H1 (cell line): Measurements from ENCODE around the gene BCL2A1. TPM values are rescaled to one million over a fixed set of nuclear protein-coding genes. Genes with fewer than 3 reads are reported as not detected.

Experiments
- CTCF ChIA-PET: fragments of 300-600 bp; sonication (Branson Sonifier 250); formaldehyde crosslinking; loops from one replicate; lab custom pipeline; 2021; ENCODE audit not compliant: partially characterized antibody; lab: Charles Lee
- POLR2A ChIA-PET: fragments of 300-600 bp; sonication (Branson Sonifier 250); formaldehyde crosslinking; loops from one replicate; lab custom pipeline; 2021; ENCODE audit warnings: inconsistent platforms; ENCODE audit not compliant: partially characterized antibody; lab: Charles Lee
- DNase-seq, 2 experiments: peaks; one replicate each; pipeline versions ENCODE4 v3.0.0 to v3.0.0-alpha.2; 2010 to 2022; ENCODE audit warnings: low spot score in 2 of 2, low read depth in 1 of 2, mixed read lengths in 1 of 2
- FAIRE-seq: peaks from 2 replicates; lab custom pipeline; 2011; peaks lifted over from hg19 to GRCh38; lab: Jason Lieb, UNC
- H2AFZ ChIP-seq: 2 replicates; pipeline ENCODE4 v1.8.1; 2012; ENCODE audit warnings: low read length, inconsistent platforms
- H2AK5ac ChIP-seq: 2 replicates; pipeline ENCODE4 v1.6.1; 2013; ENCODE audit warnings: low read depth, low read length
- H2BK120ac ChIP-seq: replicated peaks from 2 replicates; pipeline ENCODE3; 2013; ENCODE audit warnings: low read depth, low read length, inconsistent platforms
- H2BK12ac ChIP-seq: 2 replicates; pipeline ENCODE4 v1.6.1; 2013; ENCODE audit warnings: low read depth, low read length
- H2BK15ac ChIP-seq: 2 replicates; pipeline ENCODE4 v1.6.1; 2013; ENCODE audit warnings: low read length
- H2BK20ac ChIP-seq: 2 replicates; pipeline ENCODE4 v1.6.1; 2013; ENCODE audit warnings: low read length
- H2BK5ac ChIP-seq: 2 replicates; pipeline ENCODE4 v1.6.1; 2013; ENCODE audit warnings: low read depth, low read length
- H3K14ac ChIP-seq: 2 replicates; pipeline ENCODE4 v1.6.1; 2013; ENCODE audit warnings: inconsistent platforms; ENCODE audit not compliant: insufficient read length
- H3K18ac ChIP-seq: 2 replicates; pipeline ENCODE4 v1.6.1; 2013; ENCODE audit warnings: low read length; ENCODE audit errors: extremely low read depth
- H3K23ac ChIP-seq: 2 replicates; pipeline ENCODE4 v1.6.1; 2013; ENCODE audit warnings: inconsistent platforms; ENCODE audit not compliant: insufficient read length
- H3K23me2 ChIP-seq: 2 replicates; pipeline ENCODE4 v1.6.1; 2013; ENCODE audit warnings: low read depth, low read length
- H3K27ac ChIP-seq: 2 replicates; pipeline ENCODE4 v1.6.1; 2011; ENCODE audit warnings: low read depth, low read length, inconsistent platforms
- H3K27me3 ChIP-seq, 4 experiments: replicated peaks in 1 of 4; 1 replicate in 1 of 4; 2 replicates in 3 of 4; pipeline versions ENCODE4 v1.6.1 to v1.8.1; 2011 to 2013; ENCODE audit warnings: low read length in 3 of 4, mild to moderate bottlenecking in 3 of 4, inconsistent platforms in 2 of 4, mixed read lengths in 2 of 4, moderate library complexity in 1 of 4; ENCODE audit not compliant: control insufficient read depth in 3 of 4, insufficient read depth in 3 of 4; ENCODE audit errors: extremely low read depth in 1 of 4
- H3K36me3 ChIP-seq, 4 experiments: 2 replicates each; pipeline versions ENCODE4 v1.6.1 to v1.8.1; 2011 to 2013; ENCODE audit warnings: mild to moderate bottlenecking in 4 of 4, low read length in 3 of 4, moderate library complexity in 2 of 4, control low read depth in 1 of 4, inconsistent platforms in 1 of 4; ENCODE audit not compliant: insufficient read depth in 4 of 4, control insufficient read depth in 2 of 4
- H3K4ac ChIP-seq: replicated peaks from 2 replicates; pipeline ENCODE3; 2013; ENCODE audit warnings: low read length, low read depth, mixed read lengths, inconsistent platforms; ENCODE audit not compliant: insufficient read length
- H3K4me1 ChIP-seq, 4 experiments: replicated peaks in 1 of 4; 1 replicate in 1 of 4; 2 replicates in 3 of 4; pipeline versions ENCODE4 v1.6.1 to v1.8.1; 2011 to 2013; ENCODE audit warnings: low read length in 3 of 4, inconsistent platforms in 2 of 4, mixed read lengths in 1 of 4; ENCODE audit not compliant: insufficient read depth in 4 of 4, control insufficient read depth in 3 of 4
- H3K4me2 ChIP-seq, 2 experiments: 2 replicates each; pipeline versions ENCODE4 v1.6.1 to v1.8.1; 2011 to 2013; ENCODE audit warnings: low read depth in 2 of 2, low read length in 2 of 2, control low read depth in 1 of 2, inconsistent platforms in 1 of 2, mild to moderate bottlenecking in 1 of 2; ENCODE audit not compliant: insufficient read depth in 1 of 2
- H3K4me3 ChIP-seq, 4 experiments: fragments of 200-600, 300-600 bp in 1 of 4; sonication (generic), shearing (Covaris generic), sonication (Bioruptor Twin) in 1 of 4; 2 replicates each; pipeline versions ENCODE4 v1.5.1 to v1.8.1; 2011 to 2016; ENCODE audit warnings: low read length in 4 of 4, low read depth in 3 of 4, control low read depth in 2 of 4, inconsistent platforms in 2 of 4, mild to moderate bottlenecking in 2 of 4, mixed read lengths in 1 of 4, moderate library complexity in 1 of 4; ENCODE audit not compliant: insufficient read depth in 2 of 4; ENCODE audit errors: extremely low read depth in 1 of 4
- H3K56ac ChIP-seq: replicated peaks from 2 replicates; pipeline ENCODE3; 2013; ENCODE audit warnings: low read depth, mild to moderate bottlenecking, mixed read lengths, low read length, inconsistent platforms; ENCODE audit not compliant: insufficient read length
- H3K79me1 ChIP-seq: 2 replicates; pipeline ENCODE4 v1.6.1; 2013; ENCODE audit warnings: low read depth, low read length, control low read depth
- H3K79me2 ChIP-seq, 2 experiments: 2 replicates each; pipeline versions ENCODE4 v1.6.1 to v1.8.1; 2012 to 2013; ENCODE audit warnings: low read length in 2 of 2, mild to moderate bottlenecking in 2 of 2, inconsistent platforms in 1 of 2; ENCODE audit not compliant: insufficient read depth in 2 of 2, control insufficient read depth in 1 of 2
- H3K9ac ChIP-seq, 4 experiments: replicated peaks in 1 of 4; 1 replicate in 1 of 4; 2 replicates in 3 of 4; pipeline versions ENCODE4 v1.6.1 to v1.8.1; 2011 to 2013; ENCODE audit warnings: low read depth in 3 of 4, low read length in 3 of 4, control low read depth in 2 of 4, mild to moderate bottlenecking in 2 of 4, moderate library complexity in 2 of 4, inconsistent platforms in 1 of 4; ENCODE audit errors: extremely low read depth in 1 of 4
- H3K9me3 ChIP-seq, 2 experiments: 2 replicates each; pipeline versions ENCODE4 v1.6.1 to v1.8.1; 2012 to 2013; ENCODE audit warnings: mild to moderate bottlenecking in 2 of 2, moderate library complexity in 2 of 2, control low read depth in 1 of 2, inconsistent platforms in 1 of 2, low read depth in 1 of 2, low read length in 1 of 2, mixed read lengths in 1 of 2; ENCODE audit not compliant: insufficient read depth in 2 of 2
- H4K20me1 ChIP-seq, 2 experiments: replicated peaks in 1 of 2; 2 replicates each; pipeline versions ENCODE3 to v1.8.1; 2011 to 2013; ENCODE audit warnings: inconsistent platforms in 2 of 2, low read length in 2 of 2, mild to moderate bottlenecking in 1 of 2; ENCODE audit not compliant: insufficient read depth in 2 of 2, control insufficient read depth in 1 of 2
- H4K5ac ChIP-seq: 2 replicates; pipeline ENCODE4 v1.6.1; 2013; ENCODE audit warnings: low read length, low read depth, mixed read lengths, inconsistent platforms; ENCODE audit not compliant: insufficient read length
- H4K8ac ChIP-seq: 2 replicates; pipeline ENCODE4 v1.8.0; 2013; ENCODE audit warnings: mild to moderate bottlenecking, moderate library complexity, low read length, inconsistent platforms; ENCODE audit not compliant: insufficient read depth; ENCODE audit errors: extremely low read depth
- H4K91ac ChIP-seq: replicated peaks from 2 replicates; pipeline ENCODE3; 2013; ENCODE audit warnings: low read length, mixed read lengths, inconsistent platforms; ENCODE audit not compliant: insufficient read length
- EGR1 ChIP-seq: IDR thresholded peaks from 2 replicates; pipeline ENCODE4 v1.6.1; 2011; ENCODE audit warnings: low read depth, low read length, borderline replicate concordance
- JUND ChIP-seq: IDR thresholded peaks from 2 replicates; pipeline ENCODE4 v1.6.1; 2011; ENCODE audit warnings: mild to moderate bottlenecking, improper control_type of control experiment, low read length
- RBBP5 ChIP-seq: IDR thresholded peaks from 2 replicates; pipeline ENCODE4 v1.7.1; 2012; ENCODE audit warnings: low read depth, mild to moderate bottlenecking, inconsistent platforms, low read length, moderate library complexity, borderline replicate concordance
- RNF2 ChIP-seq: fragments of 200-900, 300-1000 bp; sonication (generic); IDR thresholded peaks from 2 replicates; pipeline ENCODE4 v1.7.1; 2016; ENCODE audit warnings: borderline replicate concordance, low read depth, mild to moderate bottlenecking, antibody characterized with exemption, low read length; ENCODE audit not compliant: poor library complexity, severe bottlenecking; ENCODE audit errors: missing control alignments
- TAF7 ChIP-seq: optimal IDR thresholded peaks from 2 replicates; pipeline ENCODE3; 2011; ENCODE audit warnings: low read depth, mild to moderate bottlenecking, inconsistent platforms, low read length, moderate library complexity, borderline replicate concordance
- WGBS, 2 experiments: shearing (Covaris generic) in 1 of 2; methylation state at CpG; one replicate each; pipeline versions ENCODE4 v1.1.6 to v1.1.7; 2013 to 2015; ENCODE audit warnings: low lambda C conversion rate in 2 of 2, mixed read lengths in 2 of 2, inconsistent platforms in 1 of 2, low coverage in 1 of 2, missing lambda C conversion rate in 1 of 2; ENCODE audit not compliant: insufficient replicate concordance in 2 of 2, insufficient coverage in 1 of 2, insufficient read length in 1 of 2; ENCODE audit errors: extremely low coverage in 1 of 2, missing lambda C conversion rate in 1 of 2; 5-methylcytosine and 5-hydroxymethylcytosine counted together
- polyA plus RNA-seq, 7 experiments: library from polyadenylated mRNA; depleted of rRNA in 3 of 7; stranded (reverse) in 5 of 7; unstranded in 2 of 7; fragments of >200 nt in 5 of 7; fragments of 200-250 nt in 2 of 7; gene quantifications; 1 replicate in 5 of 7; 2 replicates in 1 of 7; 4 replicates in 1 of 7; pipeline versions ENCODE4 v1.2.1 to v1.2.3, GENCODE V29; 2011 to 2013; ENCODE audit warnings: missing spikeins in 2 of 7, mixed read lengths in 2 of 7
- total RNA-seq: library from RNA; stranded (reverse); fragmentation: NEBNext Ultra II Directional; extraction: Animal tissue kit (Norgen Biotek cat#: 25700); gene quantifications from 2 replicates; pipeline ENCODE4 v1.2.1, GENCODE V29; 2021
- TF ChIP-seq, protein P1 (sequence below): IDR thresholded peaks from 2 replicates; pipeline ENCODE4 v1.6.1; 2012; ENCODE audit warnings: low read length, inconsistent platforms

Gene BCL2A1
- total and polyA plus RNA-seq, 2 of the 8 experiments (the other 6 are each of a cell fraction or from before 2014, with no cell fraction given): not detected

GRCh38 chr15:79953951-79954444 lies 17.0 kb downstream of the BCL2A1 start:
- Histone ChIP-seq H3K14ac (no peak overlapping the region), H3K4me1 (no peaks in the 10 kb centered on the region), H2BK20ac (no peak overlapping the region), H3K4me3 (no peak overlapping the region), H3K18ac (no peak overlapping the region), H2AFZ (no peak overlapping the region), H3K36me3 (no peaks in the 10 kb centered on the region), H3K9ac (no peak overlapping the region), H3K4me2 (no peak overlapping the region), H4K20me1 (no peaks in the 10 kb centered on the region), H4K5ac (no peak overlapping the region), H2AK5ac (no peak overlapping the region), H3K79me2 (no peaks in the 10 kb centered on the region), H2BK5ac (no peak overlapping the region), H3K23me2 (no peaks in the 10 kb centered on the region), H3K56ac (no peak overlapping the region), H3K4ac (no peak overlapping the region), H4K91ac (no peak overlapping the region), H4K8ac (no peak overlapping the region), H3K79me1 (no peaks in the 10 kb centered on the region), H3K27me3 (no peaks in the 10 kb centered on the region), H3K27ac (no peak overlapping the region), H2BK15ac (no peak overlapping the region), H3K23ac (no peak overlapping the region), H3K9me3 (no peaks in the 10 kb centered on the region), H2BK120ac (no peak overlapping the region), H2BK12ac (no peak overlapping the region)
- CTCF ChIA-PET: interaction anchor here (0.6 kb wide), 1 partner anchor 219 kb away, joined by 3 read pairs; no protein-coding TSS in a partner anchor
- POLR2A ChIA-PET: interaction anchor here (1.0 kb wide), 1 partner anchor 56 kb away, joined by 3 read pairs; no protein-coding TSS in a partner anchor
- 95% methylated on average over 1 of the region's 1 CpG; no CpG with 5 or more reads in 1 of the 2 experiments for WGBS, 2 experiments
- DNase-seq (no peak), FAIRE-seq (no peak)
- TF ChIP-seq RBBP5 (no peak), RNF2 (no peak), EGR1 (no peak), TAF7 (no peak), JUND (no peak)
- TF ChIP-seq, protein P1, sequence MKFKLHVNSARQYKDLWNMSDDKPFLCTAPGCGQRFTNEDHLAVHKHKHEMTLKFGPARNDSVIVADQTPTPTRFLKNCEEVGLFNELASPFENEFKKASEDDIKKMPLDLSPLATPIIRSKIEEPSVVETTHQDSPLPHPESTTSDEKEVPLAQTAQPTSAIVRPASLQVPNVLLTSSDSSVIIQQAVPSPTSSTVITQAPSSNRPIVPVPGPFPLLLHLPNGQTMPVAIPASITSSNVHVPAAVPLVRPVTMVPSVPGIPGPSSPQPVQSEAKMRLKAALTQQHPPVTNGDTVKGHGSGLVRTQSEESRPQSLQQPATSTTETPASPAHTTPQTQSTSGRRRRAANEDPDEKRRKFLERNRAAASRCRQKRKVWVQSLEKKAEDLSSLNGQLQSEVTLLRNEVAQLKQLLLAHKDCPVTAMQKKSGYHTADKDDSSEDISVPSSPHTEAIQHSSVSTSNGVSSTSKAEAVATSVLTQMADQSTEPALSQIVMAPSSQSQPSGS: no peak
